GM12891 (cell line): Measurements from ENCODE around the gene BHLHE41.

ENCODE experiments used
- DNase-seq: peaks from one replicate; pipeline ENCODE4 v3.0.0; 2011; ENCODE audit warnings: low spot score; ENCODE audit not compliant: insufficient read length
- FAIRE-seq: peaks from 2 replicates; lab custom pipeline; 2011; peaks lifted over from hg19 to GRCh38; lab: Jason Lieb, UNC
- PAX5 ChIP-seq: IDR thresholded peaks from 2 replicates; pipeline ENCODE4 v1.6.1; 2011; ENCODE audit warnings: low read length, moderate library complexity, mild to moderate bottlenecking; ENCODE audit not compliant: insufficient read depth, severe bottlenecking
- POLR2A ChIP-seq: IDR thresholded peaks from 2 replicates; pipeline ENCODE4 v1.6.1; 2011; ENCODE audit warnings: low read depth, low read length, control low read depth
- POLR2AphosphoS5 ChIP-seq: IDR thresholded peaks from 2 replicates; pipeline ENCODE4 v1.6.1; 2011; ENCODE audit warnings: low read depth, low read length, control low read depth
- POU2F2 ChIP-seq: IDR thresholded peaks from 2 replicates; pipeline ENCODE4 v1.6.1; 2011; ENCODE audit warnings: low read depth, mild to moderate bottlenecking, control low read depth, low read length, moderate library complexity
- SPI1 ChIP-seq: IDR thresholded peaks from 2 replicates; pipeline ENCODE4 v1.6.1; 2011; ENCODE audit warnings: low read depth, low read length, control low read depth
- TAF1 ChIP-seq: IDR thresholded peaks from 2 replicates; pipeline ENCODE4 v1.6.1; 2011; ENCODE audit warnings: low read depth, low read length, control low read depth

BHLHE41 gene

DNA sequence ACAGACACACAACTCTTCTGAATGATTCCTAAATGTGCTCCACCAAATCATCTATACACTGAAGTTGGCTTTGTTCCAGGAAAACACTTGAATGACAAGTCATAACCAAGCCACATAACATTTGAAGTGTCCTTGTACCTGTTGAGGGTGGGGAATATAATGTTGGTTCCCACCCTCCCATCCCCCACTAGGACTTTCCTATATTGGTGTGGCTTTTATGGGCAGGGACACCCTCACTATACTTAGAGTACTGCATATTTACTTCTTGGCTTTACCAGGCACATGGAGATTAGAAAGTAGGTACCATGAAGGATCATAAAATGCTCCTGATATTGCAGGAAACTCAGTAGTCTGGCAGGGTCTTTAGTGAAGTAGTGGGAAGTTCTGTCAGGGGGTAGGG, 9.7 kb upstream of the BHLHE41 start:
- DNase-seq (no peak), FAIRE-seq (peak; percentile 20)
- no peak for TF ChIP-seq POU2F2
- TF ChIP-seq POLR2AphosphoS5, result no peak
- no peak for TF ChIP-seq POLR2A
- no peak for TF ChIP-seq TAF1
- TF ChIP-seq SPI1, result no peak
- TF ChIP-seq PAX5, result no peak

DNA sequence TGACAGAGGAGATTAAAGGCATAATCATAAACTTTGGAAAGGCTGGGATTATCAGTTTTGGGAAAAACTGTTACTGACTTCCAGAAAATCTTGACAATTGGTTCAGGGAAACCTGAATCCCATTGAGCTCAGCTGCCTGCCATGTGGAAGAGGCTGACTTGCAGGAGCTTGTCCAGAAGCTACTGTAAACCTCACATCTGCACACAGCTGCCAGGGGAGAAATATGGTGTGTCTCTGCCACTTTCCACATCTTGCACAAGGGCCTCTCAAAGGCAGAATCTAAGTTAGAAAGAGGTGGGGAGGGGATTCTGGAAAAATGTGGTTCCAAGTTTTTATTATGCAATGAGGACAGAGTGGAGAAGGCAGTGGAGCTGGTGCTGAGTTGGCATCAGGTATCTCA, 8.7 kb upstream of the BHLHE41 start:
- DNase-seq (no peak), FAIRE-seq (no peak)
- TF ChIP-seq PAX5 (no peak), TAF1 (no peak), POLR2A (no peak)

DNA sequence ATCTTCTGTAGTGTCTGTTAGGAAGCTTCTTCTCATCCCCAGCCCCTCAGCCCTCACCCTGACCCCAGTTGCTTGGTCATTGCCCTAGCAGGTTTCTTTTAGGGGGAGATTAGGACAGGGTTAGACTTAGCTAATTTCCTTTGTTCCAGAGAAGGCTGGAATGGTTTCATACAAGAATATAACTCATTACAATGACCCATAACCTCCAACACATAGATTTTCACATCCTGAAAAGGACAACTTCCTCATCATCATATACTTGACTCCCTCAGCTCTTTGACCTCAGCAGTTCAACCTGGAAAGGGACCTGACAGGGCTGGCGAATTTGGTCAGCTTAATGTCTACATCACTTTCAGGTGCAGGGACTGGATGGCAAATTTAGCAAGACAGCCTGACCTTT, 8.0 kb upstream of the BHLHE41 start:
- no peak for TF ChIP-seq PAX5
- TF ChIP-seq SPI1, result no peak
- no peak for TF ChIP-seq POLR2A
- TF ChIP-seq POLR2AphosphoS5, result no peak
- TF ChIP-seq POU2F2, result no peak
- TF ChIP-seq TAF1, result no peak
- FAIRE-seq, result peak; percentile 20

DNA sequence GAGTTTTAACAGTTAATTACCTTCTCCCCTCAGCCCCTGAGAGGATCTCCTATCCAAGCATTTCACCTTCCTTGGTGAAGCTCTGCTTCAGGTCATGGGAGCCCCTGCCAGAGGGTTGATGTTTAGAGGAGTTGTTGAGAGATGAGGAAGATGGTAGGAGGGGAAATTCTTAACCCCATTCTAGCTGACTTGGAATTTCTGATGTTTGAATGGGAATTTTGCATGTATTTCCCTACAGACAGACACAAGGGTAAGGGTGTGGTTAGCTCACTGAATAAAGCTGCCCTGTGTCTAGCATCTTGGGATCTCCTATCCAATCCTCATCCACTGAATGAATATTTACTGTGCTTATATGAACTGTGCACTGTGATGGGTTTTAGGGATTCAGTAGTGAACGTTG, 7.1 kb upstream of the BHLHE41 start:
- TF ChIP-seq SPI1, result no peak
- TF ChIP-seq POU2F2, result no peak
- no peak for TF ChIP-seq PAX5
- TF ChIP-seq POLR2A, result no peak
- TF ChIP-seq POLR2AphosphoS5, result no peak
- TF ChIP-seq TAF1, result no peak
- DNase-seq, result no peak
- FAIRE-seq, result no peak

More for the DNA sequence above, 8.0 kb upstream of the BHLHE41 start:
- DNase-seq, result no peak

DNA sequence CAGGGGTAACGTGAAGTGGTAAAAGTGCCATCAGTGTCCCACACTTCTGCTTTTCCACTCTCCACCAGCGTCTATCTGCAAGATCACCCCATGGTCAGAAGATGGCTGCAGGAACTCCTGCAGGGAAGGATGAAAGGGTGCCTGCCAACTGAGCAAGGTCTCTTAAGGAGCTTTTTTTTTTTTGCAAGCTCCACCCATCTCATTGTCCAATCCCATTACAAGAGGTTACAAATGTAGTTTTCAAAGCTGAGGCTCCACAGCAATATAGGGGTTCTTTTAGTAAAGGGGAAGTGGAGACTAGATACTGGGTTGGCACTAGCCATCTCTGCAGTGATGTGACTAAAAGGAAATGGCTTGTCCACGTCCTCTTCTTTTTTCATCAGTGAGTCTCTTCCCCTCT, 5.9 kb upstream of the BHLHE41 start:
- DNase-seq (no peak), FAIRE-seq (peak; percentile 58)
- TF ChIP-seq SPI1, result peak; percentile 86
- no peak for TF ChIP-seq POU2F2

DNA sequence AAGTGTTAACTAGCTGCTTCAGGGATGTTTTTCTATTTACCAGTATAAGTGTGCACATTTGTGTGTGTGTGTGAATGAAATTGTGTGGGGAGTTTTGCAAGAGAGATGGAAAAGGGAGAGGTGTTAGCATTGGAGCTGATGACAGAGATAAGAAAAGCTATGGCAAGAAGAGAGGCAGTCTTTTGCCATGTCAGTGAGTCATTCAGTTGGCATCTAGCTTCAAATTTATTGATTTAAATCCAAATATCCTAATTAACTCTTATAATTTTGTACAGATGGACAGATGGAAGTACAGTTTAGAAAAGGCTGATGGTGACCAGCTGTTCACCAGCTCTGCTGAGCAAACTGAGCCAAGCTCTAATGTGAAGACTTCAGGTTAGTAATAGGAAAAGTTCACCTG, 3.3 kb upstream of the BHLHE41 start:
- peak; percentile 58 for FAIRE-seq
- DNase-seq, result no peak
- TF ChIP-seq POU2F2, result no peak
- TF ChIP-seq SPI1, result no peak
- TF ChIP-seq PAX5, result no peak
- TF ChIP-seq TAF1, result no peak
- TF ChIP-seq POLR2A, result no peak
- TF ChIP-seq POLR2AphosphoS5, result no peak

DNA sequence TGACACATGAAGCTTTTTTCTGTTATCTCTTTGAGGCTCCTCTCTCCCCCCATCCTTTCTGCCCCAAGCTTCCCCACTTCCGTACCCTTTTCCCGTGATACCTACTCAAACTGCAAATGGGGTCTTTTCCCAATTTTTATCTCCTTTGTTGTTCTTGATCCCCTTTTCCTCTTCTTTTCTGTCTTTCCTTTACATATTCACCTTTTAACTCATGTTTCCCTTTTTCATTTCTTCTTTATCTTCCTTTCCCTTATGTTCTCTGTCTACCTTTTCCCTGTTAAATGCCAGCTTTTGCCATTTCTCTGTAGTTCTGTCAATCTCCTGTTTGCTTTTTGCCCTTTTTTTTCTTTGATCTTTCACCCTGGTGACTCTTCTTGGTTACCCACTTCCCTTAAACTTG, 2.6 kb upstream of the BHLHE41 start:
- no peak for FAIRE-seq
- no peak for DNase-seq
- TF ChIP-seq TAF1 (no peak), POLR2AphosphoS5 (no peak), POU2F2 (no peak), SPI1 (no peak), POLR2A (no peak), PAX5 (no peak)

DNA sequence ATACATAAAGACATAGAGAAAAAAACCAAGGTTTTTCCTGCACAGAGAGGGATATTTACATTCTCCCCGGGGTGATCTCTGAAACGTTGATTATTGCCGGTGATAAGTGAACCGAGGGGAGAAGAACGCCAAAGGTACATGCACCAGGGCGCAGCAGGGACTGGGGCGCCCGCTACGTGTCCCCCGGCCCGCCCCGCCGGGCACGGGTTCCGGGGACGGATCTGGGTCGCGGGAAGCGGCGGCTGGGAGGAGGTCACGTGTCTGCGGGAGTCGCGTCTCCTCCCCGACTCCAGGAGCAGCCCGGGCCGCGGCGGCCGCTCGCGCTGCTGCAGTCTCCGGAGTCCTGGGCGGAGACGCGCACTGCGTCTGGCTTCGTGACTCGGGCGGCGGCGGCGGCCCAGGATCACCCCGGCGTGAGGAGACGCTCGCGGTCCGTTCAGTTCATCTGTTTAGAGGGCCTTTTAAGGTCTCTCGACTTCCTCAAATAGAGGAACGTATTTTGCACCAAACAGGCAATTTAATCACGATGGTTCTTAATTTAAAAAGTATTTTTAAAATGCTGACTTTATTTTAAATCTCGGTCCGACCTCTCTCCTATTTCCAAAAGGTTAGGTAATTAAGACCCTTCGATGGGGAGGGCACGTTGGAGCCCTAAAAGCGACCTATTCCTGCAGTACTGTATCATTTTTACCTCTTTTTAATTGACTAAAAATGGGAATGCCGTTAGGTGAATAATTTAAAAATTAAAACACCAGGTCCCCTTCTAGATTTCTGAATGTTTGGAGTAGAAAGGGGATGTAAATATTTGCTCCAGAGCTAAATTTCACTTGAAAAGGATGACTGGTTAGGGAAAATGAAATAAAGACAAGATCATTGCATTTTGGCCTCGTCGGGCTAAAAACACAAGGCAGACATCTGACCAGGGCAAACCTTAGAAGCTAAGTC, 1.8 kb upstream of the BHLHE41 start:
- no peak for TF ChIP-seq TAF1
- TF ChIP-seq SPI1, result peak; percentile 17; the same call in 1 of the 2 replicates
- DNase-seq, result no peak
- FAIRE-seq, result peak; percentile 35

DNA sequence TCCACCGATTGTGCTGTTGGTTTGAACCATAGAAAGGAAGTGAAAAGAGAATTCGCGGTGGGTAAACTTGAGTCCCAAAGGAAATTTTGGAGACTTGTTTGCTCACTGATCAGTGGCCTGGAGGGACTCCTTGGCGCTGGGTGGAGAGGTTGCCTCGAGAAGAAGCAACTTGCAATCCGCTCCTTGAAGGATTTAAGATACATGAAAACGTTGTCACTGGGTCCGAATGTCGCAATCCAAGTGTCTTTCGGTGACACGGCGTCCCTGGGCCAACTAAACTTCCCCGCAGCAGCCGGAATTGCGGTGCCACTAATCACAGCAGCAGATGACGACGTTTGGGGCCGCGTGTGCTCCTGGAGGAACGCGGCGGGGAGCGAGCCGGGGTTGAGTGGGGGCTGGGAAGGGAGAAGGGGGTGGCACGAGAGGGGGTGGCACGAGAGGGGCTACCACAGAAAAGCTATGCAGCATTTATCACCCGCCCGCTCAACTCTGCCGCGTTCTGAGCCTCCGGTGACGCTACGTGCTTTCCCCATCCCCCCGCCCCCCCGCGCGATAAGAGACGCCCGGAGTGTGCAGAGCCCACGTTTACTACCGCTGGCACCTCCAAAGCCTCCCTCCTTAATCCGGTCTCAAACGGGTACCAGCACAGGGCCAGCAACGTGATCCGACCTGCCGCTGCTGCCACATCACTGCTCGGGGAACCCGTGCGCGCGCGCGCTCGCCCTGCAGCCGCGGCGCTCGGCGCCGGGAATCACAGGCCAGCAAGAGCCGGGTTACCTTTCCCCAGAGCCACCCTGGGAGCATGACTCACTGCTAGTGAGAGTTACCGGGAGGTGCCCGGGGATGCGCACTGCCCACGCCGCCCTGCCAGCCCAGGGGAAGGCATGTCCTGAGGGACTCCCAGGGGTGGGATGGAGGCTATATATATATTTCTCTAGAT, 833 bp upstream of the BHLHE41 start:
- TF ChIP-seq PAX5 (no peak), TAF1 (no peak), POLR2A (no peak), SPI1 (no peak), POLR2AphosphoS5 (no peak), POU2F2 (no peak)
- no peak for DNase-seq
- peak; percentile 89 for FAIRE-seq

DNA sequence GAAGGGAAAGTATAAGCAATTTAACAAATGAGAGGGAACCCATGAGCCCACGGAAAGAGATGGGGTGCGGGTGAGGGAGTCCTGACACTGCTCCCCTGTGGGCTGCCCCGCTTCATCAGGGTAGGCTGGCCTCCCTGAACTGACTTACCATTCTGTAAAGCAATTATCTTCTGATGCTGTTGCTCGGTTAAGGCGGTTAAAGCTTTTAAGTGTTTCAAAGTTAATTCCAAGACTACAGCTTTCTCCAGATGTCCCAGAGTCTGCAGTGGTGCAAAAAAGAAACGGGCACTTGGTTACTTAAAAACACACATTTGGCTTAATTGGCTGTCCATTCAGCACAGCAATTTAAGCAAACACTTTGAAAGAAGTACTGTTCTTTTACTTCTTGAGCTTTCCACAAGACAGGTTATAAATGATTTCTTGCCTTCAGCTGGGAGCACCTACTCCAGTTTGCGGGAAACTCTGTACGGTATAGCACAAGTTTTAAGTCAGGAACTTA, 1.3 kb downstream of the BHLHE41 start:
- FAIRE-seq, result no peak
- no peak for DNase-seq
- no peak for TF ChIP-seq POLR2AphosphoS5
- no peak for TF ChIP-seq PAX5
- no peak for TF ChIP-seq POLR2A
- no peak for TF ChIP-seq SPI1
- no peak for TF ChIP-seq TAF1
- TF ChIP-seq POU2F2, result no peak
